ENCODE results near the gene RAB7B. TPM values are rescaled to one million over a fixed set of nuclear protein-coding genes. Genes with fewer than 3 reads are reported as not detected.

RAB7B gene
- total RNA-seq, 1 experiment from 2014 or later = 0.22 TPM

DNA sequence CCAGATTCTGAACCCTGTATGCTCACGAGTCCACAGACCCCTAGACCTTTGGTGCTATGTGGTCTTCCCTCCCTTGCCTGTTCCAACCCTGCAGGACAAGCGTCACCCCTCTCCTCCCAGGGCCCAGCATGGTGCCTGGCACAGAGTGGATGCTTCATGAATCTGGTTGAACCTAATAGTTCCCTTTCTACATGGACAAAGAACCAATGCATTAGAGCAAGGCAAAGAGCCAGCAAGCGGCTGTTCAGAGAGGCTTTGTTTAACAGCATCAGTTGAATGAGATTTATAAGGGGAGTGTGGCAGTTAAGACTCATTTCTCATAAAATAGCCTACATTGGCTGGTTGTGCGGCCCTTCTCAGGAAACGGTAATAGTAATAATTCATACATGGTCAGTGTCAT lies 74.9 kb downstream of the RAB7B start:
- DNase-seq (ENCODE audit: low read depth, low spot score) = no peak
- intact Hi-C loops (cut with micrococcal nuclease) = no loop called here
- Histone ChIP-seq H3K79me2 (ENCODE audit: insufficient read depth, low read length) (no peaks in the 10 kb centered on the region), H3K4me3 (replicated peaks in 1 of 2; ENCODE audit: low read depth in 1 of 2, low read length in 2 of 2) (no peak overlapping the region), H3K36me3 (ENCODE audit: control insufficient read depth in 1 of 2, insufficient read depth in 2 of 2, low read length in 2 of 2) (no peaks in the 10 kb centered on the region), H3K4me2 (ENCODE audit: low read length) (no peak overlapping the region), H3K27ac (ENCODE audit: low read depth, low read length) (no peak overlapping the region), H4K20me1 (ENCODE audit: insufficient read depth) (no peaks in the 10 kb centered on the region), H3K9me2 (ENCODE audit: insufficient read depth) (no peaks in the 10 kb centered on the region), H2AFZ (ENCODE audit: low read depth, low read length, poor library complexity, severe bottlenecking) (no peak overlapping the region), H3K4me1 (ENCODE audit: control insufficient read depth in 1 of 2, insufficient read depth in 2 of 2, low read length in 2 of 2) (peaks cover 0 to 3% of the 10 kb centered on the region in 2 experiments; a peak in 2 of 4 replicates), H3K9ac (ENCODE audit: low read length) (no peak overlapping the region), H3K9me3 (ENCODE audit: control insufficient read depth in 1 of 2, insufficient read depth in 1 of 2, low read depth in 1 of 2, low read length in 2 of 2) (no peaks in the 10 kb centered on the region), H3K27me3 (ENCODE audit: insufficient read depth, low read length) (0 out of 2 replicates have a peak, but pooled peaks cover 3% of the 10 kb centered on the region)
- CTCF ChIA-PET = no interaction called here
- POLR2A ChIA-PET = no interaction called here
- TF ChIP-seq CEBPB (IDR thresholded peaks at IDR 0.05; ENCODE audit: low read depth) (no peak), YY1 (IDR thresholded peaks at IDR 0.05; ENCODE audit: extremely low read depth, insufficient replicate concordance, low read depth, low read length) (no peak)
- no peak for ATAC-seq
- no TSS peak for BruUV-seq (replicated peaks)
- RAD21 ChIA-PET (ENCODE audit: low non-redundant PET in 1 of 2, low total read pairs in 2 of 2, uncharacterized antibody in 2 of 2, unreplicated experiment in 2 of 2) = no interaction called here

DNA sequence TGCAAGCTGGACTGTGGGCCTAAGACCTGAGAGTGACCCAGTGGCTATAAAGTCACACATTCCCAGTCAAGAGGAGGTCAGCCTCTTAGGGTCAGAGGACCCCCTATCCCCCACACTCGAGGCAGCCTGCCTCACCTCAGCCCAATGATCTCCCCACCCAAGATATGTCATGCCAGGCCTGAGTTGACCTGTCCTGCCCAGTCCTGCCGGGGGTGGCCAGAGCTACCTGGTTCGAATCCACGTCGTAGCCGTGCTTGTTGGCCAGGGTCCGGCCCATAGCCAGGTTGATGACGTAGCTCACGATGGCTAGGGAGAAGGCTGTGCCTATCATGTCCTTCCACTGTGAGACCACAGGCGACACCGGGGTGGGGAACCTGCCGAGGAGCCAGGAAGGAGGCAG lies 75.5 kb downstream of the RAB7B start:
- no peak for TF ChIP-seq JUND (IDR thresholded peaks at IDR 0.05)
- TF ChIP-seq EGR1 (IDR thresholded peaks at IDR 0.05; ENCODE audit: low read depth) = no peak
- Histone ChIP-seq H2AFZ (ENCODE audit: low read depth, low read length, poor library complexity, severe bottlenecking) (no peak overlapping the region), H3K27ac (ENCODE audit: low read depth, low read length) (no peak overlapping the region), H3K36me3 (ENCODE audit: control insufficient read depth in 1 of 2, insufficient read depth in 2 of 2, low read length in 2 of 2) (no peaks in the 10 kb centered on the region), H3K4me1 (ENCODE audit: control insufficient read depth in 1 of 2, insufficient read depth in 2 of 2, low read length in 2 of 2) (no peaks in the 10 kb centered on the region), H3K9ac (ENCODE audit: low read length) (no peak overlapping the region), H3K4me3 (replicated peaks in 1 of 2; ENCODE audit: low read depth in 1 of 2, low read length in 2 of 2) (no peak overlapping the region), H3K4me2 (ENCODE audit: low read length) (no peak overlapping the region), H3K27me3 (ENCODE audit: insufficient read depth, low read length) (0 out of 2 replicates have a peak, but pooled peaks cover 3% of the 10 kb centered on the region), H3K9me3 (ENCODE audit: control insufficient read depth in 1 of 2, insufficient read depth in 1 of 2, low read depth in 1 of 2, low read length in 2 of 2) (no peaks in the 10 kb centered on the region), H3K79me2 (ENCODE audit: insufficient read depth, low read length) (no peaks in the 10 kb centered on the region), H3K9me2 (ENCODE audit: insufficient read depth) (no peaks in the 10 kb centered on the region), H4K20me1 (ENCODE audit: insufficient read depth) (no peaks in the 10 kb centered on the region)
- ATAC-seq (no peak), DNase-seq (ENCODE audit: low read depth, low spot score) (no peak)
- BruUV-seq (replicated peaks) = no TSS peak
- ChIA-PET RAD21 (ENCODE audit: low non-redundant PET in 1 of 2, low total read pairs in 2 of 2, uncharacterized antibody in 2 of 2, unreplicated experiment in 2 of 2) (no interaction called here), CTCF (no interaction called here), POLR2A (no interaction called here)
- intact Hi-C loops (cut with micrococcal nuclease) = no loop called here

DNA sequence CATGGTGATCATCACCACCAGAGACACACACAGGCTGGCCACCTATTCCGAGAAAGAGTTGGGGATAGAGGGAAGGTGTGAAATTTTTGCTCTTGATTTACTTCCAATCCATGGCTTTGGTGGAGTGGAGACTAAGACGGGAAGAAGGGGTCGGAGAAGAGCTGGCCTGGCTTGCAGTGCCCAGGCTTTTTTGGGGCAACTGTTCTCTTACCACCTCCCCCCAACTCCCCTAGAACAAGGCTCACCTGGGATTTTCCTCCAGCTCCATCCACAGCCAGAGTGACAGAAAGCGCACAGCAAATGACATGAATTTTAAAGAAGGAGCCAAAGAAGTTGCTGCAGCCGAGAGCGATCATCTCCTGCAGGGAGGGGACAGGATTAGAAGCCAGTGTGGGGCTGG lies 75.9 kb downstream of the RAB7B start:
- Histone ChIP-seq H3K9ac (ENCODE audit: low read length) (no peak overlapping the region), H3K4me1 (ENCODE audit: control insufficient read depth in 1 of 2, insufficient read depth in 2 of 2, low read length in 2 of 2) (no peaks in the 10 kb centered on the region), H3K4me3 (replicated peaks in 1 of 2; ENCODE audit: low read depth in 1 of 2, low read length in 2 of 2) (no peak overlapping the region), H3K36me3 (ENCODE audit: control insufficient read depth in 1 of 2, insufficient read depth in 2 of 2, low read length in 2 of 2) (no peaks in the 10 kb centered on the region), H3K4me2 (ENCODE audit: low read length) (no peak overlapping the region), H2AFZ (ENCODE audit: low read depth, low read length, poor library complexity, severe bottlenecking) (no peak overlapping the region), H3K27ac (ENCODE audit: low read depth, low read length) (no peak overlapping the region), H3K79me2 (ENCODE audit: insufficient read depth, low read length) (no peaks in the 10 kb centered on the region), H4K20me1 (ENCODE audit: insufficient read depth) (no peaks in the 10 kb centered on the region), H3K9me3 (ENCODE audit: control insufficient read depth in 1 of 2, insufficient read depth in 1 of 2, low read depth in 1 of 2, low read length in 2 of 2) (no peaks in the 10 kb centered on the region), H3K9me2 (ENCODE audit: insufficient read depth) (no peaks in the 10 kb centered on the region), H3K27me3 (ENCODE audit: insufficient read depth, low read length) (0 out of 2 replicates have a peak, but pooled peaks cover 3% of the 10 kb centered on the region)
- no peak for TF ChIP-seq POLR2AphosphoS5 (IDR thresholded peaks at IDR 0.05; ENCODE audit: low read depth, low read length)
- no peak for TF ChIP-seq ELF1 (IDR thresholded peaks at IDR 0.05; ENCODE audit: borderline replicate concordance, low read depth)
- TF ChIP-seq TCF7L2 (IDR thresholded peaks at IDR 0.05; ENCODE audit: borderline replicate concordance, extremely low read depth, insufficient read depth, insufficient read length) = no peak
- TF ChIP-seq, protein P1, sequence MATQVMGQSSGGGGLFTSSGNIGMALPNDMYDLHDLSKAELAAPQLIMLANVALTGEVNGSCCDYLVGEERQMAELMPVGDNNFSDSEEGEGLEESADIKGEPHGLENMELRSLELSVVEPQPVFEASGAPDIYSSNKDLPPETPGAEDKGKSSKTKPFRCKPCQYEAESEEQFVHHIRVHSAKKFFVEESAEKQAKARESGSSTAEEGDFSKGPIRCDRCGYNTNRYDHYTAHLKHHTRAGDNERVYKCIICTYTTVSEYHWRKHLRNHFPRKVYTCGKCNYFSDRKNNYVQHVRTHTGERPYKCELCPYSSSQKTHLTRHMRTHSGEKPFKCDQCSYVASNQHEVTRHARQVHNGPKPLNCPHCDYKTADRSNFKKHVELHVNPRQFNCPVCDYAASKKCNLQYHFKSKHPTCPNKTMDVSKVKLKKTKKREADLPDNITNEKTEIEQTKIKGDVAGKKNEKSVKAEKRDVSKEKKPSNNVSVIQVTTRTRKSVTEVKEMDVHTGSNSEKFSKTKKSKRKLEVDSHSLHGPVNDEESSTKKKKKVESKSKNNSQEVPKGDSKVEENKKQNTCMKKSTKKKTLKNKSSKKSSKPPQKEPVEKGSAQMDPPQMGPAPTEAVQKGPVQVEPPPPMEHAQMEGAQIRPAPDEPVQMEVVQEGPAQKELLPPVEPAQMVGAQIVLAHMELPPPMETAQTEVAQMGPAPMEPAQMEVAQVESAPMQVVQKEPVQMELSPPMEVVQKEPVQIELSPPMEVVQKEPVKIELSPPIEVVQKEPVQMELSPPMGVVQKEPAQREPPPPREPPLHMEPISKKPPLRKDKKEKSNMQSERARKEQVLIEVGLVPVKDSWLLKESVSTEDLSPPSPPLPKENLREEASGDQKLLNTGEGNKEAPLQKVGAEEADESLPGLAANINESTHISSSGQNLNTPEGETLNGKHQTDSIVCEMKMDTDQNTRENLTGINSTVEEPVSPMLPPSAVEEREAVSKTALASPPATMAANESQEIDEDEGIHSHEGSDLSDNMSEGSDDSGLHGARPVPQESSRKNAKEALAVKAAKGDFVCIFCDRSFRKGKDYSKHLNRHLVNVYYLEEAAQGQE (IDR thresholded peaks at IDR 0.05; ENCODE audit: low read depth) = no peak
- TF ChIP-seq ZNF274 (IDR thresholded peaks at IDR 0.05; ENCODE audit: low read depth, low read length) = no peak
- TF ChIP-seq ZFX (IDR thresholded peaks at IDR 0.05) = no peak
- intact Hi-C loops (cut with micrococcal nuclease) = no loop called here
- ChIA-PET CTCF (no interaction called here), POLR2A (no interaction called here), RAD21 (ENCODE audit: low non-redundant PET in 1 of 2, low total read pairs in 2 of 2, uncharacterized antibody in 2 of 2, unreplicated experiment in 2 of 2) (no interaction called here)
- DNase-seq (ENCODE audit: low read depth, low spot score) (no peak), ATAC-seq (no peak)
- BruUV-seq (replicated peaks) = no TSS peak
